ENCODE measurements around the gene ARRB1.

DNA sequence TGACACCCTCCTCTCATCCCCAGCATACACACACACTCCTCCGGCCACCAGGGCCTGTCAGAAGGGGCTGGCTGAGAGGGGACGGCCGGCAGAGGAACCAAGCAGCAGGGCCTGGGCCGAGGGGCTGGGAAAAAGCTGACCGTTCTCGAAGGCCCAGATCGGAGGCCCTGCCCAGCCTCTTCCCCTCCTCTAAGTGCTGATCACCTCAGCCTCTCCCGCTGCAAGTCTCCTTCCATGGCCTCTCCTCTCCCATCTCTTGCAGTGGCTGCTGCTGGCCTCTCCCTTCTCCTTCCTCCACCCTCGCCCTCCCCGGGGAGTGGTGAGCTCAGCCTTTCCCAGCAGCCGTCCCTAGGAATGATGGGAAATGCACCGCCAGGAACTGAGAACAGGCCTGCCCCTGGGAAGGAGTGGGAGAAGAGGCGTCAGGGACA lies 39.6 kb downstream of the ARRB1 start:
- TF ChIP-seq EGR1 (conservative IDR thresholded peaks at IDR 0.05) (no peak), ZNF282 (CRISPR knock-in tag; IDR thresholded peaks at IDR 0.05) (no peak), E2F6 (IDR thresholded peaks at IDR 0.05; ENCODE audit: borderline replicate concordance in 1 of 2, extremely low read depth in 1 of 2, insufficient read depth in 1 of 2, insufficient read length in 1 of 2, low read depth in 1 of 2, low read length in 1 of 2, poor library complexity in 1 of 2, severe bottlenecking in 1 of 2) (no peak)
